Peyer's patch (tissue), 4 donors: ENCODE measurements around the gene PRLH. TPM values are rescaled to one million over a fixed set of nuclear protein-coding genes. Genes with fewer than 3 reads are reported as not detected.

Experiments
- DNase-seq, 3 donors: peaks; one replicate each; pipeline ENCODE4 v3.0.0-alpha.2; 2017 to 2019
- H3K27ac ChIP-seq, 4 donors: fragments of 200-600 bp; sonication (generic); one replicate each; pipeline ENCODE4 v1.5.1; 2016 to 2019
- H3K27me3 ChIP-seq, 2 donors: fragments of 200-600 bp; sonication (generic); one replicate each; pipeline ENCODE4 v1.5.1; 2019
- H3K36me3 ChIP-seq, 3 donors: fragments of 200-600 bp; sonication (generic); one replicate each; pipeline ENCODE4 v1.5.1; 2016 to 2019
- H3K4me1 ChIP-seq, 4 donors: fragments of 200-600 bp; sonication (generic); one replicate each; pipeline ENCODE4 v1.5.1; 2016 to 2019
- H3K4me3 ChIP-seq, 4 donors: fragments of 200-600 bp; sonication (generic); 1 replicate in 3 of 4; 2 replicates in 1 of 4; pipeline ENCODE4 v1.5.1; 2016 to 2019; ENCODE audit warnings: mild to moderate bottlenecking in 1 of 4
- H3K9me3 ChIP-seq, 4 donors: fragments of 200-600 bp; sonication (generic); one replicate each; pipeline ENCODE4 v1.5.1; 2016 to 2019; ENCODE audit warnings: mild to moderate bottlenecking in 1 of 4
- POLR2A ChIP-seq, 2 donors: fragments of 450-650 bp; IDR thresholded peaks; one replicate each; pipeline ENCODE4 v1.5.1; 2017; ENCODE audit warnings: antibody characterized with exemption in 2 of 2, mild to moderate bottlenecking in 2 of 2, moderate library complexity in 2 of 2
- total RNA-seq, 4 donors: library from RNA; depleted of rRNA; stranded (reverse); fragments of >200 nt; gene quantifications; one replicate each; pipeline ENCODE4 v1.1.0, GENCODE V29; 2016
- TF ChIP-seq, protein P1 (sequence below), 6 experiments: fragments of 450-650 bp in 4 of 6; fragments of 200-600 bp in 2 of 6; sonication (generic) in 1 of 6; IDR thresholded peaks; one replicate each; pipeline ENCODE4 v1.5.1; 2017 to 2019; ENCODE audit warnings: antibody characterized with exemption in 6 of 6, mild to moderate bottlenecking in 3 of 6, moderate library complexity in 1 of 6

The PRLH gene
- total RNA-seq, 4 donors from 2014 or later, result not detected

GRCh38 chr2:237547841-237548416 is 18.4 kb upstream of the PRLH start:
- DNase-seq, result no peak
- TF ChIP-seq, protein P1, sequence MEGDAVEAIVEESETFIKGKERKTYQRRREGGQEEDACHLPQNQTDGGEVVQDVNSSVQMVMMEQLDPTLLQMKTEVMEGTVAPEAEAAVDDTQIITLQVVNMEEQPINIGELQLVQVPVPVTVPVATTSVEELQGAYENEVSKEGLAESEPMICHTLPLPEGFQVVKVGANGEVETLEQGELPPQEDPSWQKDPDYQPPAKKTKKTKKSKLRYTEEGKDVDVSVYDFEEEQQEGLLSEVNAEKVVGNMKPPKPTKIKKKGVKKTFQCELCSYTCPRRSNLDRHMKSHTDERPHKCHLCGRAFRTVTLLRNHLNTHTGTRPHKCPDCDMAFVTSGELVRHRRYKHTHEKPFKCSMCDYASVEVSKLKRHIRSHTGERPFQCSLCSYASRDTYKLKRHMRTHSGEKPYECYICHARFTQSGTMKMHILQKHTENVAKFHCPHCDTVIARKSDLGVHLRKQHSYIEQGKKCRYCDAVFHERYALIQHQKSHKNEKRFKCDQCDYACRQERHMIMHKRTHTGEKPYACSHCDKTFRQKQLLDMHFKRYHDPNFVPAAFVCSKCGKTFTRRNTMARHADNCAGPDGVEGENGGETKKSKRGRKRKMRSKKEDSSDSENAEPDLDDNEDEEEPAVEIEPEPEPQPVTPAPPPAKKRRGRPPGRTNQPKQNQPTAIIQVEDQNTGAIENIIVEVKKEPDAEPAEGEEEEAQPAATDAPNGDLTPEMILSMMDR (IDR thresholded peaks at IDR 0.05), result no peak
- TF ChIP-seq POLR2A (IDR thresholded peaks at IDR 0.05), result no peak
- H3K27ac ChIP-seq, result peak overlapping the region in 2 of 4 donors; percentile 56 to 73
- no peaks in the 10 kb centered on the region for H3K36me3 ChIP-seq
- peaks cover 0 to 9% (median 0%) of the 10 kb centered on the region in 4 donors for H3K4me1 ChIP-seq
- no peaks in the 10 kb centered on the region for H3K9me3 ChIP-seq
- H3K27me3 ChIP-seq, result no peaks in the 10 kb centered on the region
- no peak overlapping the region for H3K4me3 ChIP-seq

- Histone ChIP-seq H3K9me3 (no peaks in the 10 kb centered on the region), H3K36me3 (no peaks in the 10 kb centered on the region), H3K4me3 (no peak overlapping the region), H3K27me3 (no peaks in the 10 kb centered on the region), H3K4me1 (peaks cover 0 to 9% (median 0%) of the 10 kb centered on the region in 4 donors), H3K27ac (no peak overlapping the region)
- DNase-seq, result no peak
- no peak for TF ChIP-seq POLR2A (IDR thresholded peaks at IDR 0.05)
- TF ChIP-seq, protein P1 (IDR thresholded peaks at IDR 0.05), result no peak
These were observed 17.2 kb upstream of the PRLH start for GRCh38 chr2:237549216-237549615.

DNA sequence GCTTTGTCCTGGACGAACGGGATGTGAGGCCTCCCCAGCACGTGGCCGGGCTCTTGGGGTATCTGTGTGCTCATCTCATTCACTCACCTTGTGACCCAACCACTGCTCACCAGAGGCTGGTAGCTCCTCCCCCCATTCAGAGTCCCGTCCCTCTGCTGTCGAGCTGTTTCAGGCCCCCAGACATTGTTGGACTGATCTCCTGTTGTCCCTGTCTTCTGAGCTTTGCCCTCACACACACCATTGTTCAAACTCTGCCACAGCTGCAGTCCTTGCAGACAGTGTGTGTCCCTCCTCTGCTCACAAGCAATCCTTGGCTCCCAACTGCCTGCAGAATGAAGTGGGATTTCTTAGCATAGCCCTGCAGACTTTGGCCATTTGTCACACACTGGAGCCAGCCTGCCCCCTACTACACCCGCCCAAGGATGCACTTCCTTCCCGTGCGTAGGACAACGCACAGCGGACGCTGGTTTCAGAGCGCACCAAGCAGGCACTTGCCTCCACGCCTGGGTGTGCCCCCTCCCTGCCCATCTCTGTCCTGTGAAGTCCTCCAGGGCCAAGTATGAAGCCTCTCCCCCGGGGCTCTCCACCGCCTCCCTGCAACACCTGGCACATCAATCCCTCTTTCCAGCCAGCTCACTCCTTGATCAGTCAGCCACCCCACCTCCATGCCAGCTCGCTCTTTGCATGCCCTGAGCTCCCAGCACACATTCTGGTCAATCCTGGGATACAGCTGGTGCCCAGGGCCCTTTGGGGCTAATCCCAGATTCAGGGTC is 16.5 kb upstream of the PRLH start:
- Histone ChIP-seq H3K4me3 (no peak overlapping the region), H3K36me3 (no peaks in the 10 kb centered on the region), H3K4me1 (peaks cover 0 to 9% (median 0%) of the 10 kb centered on the region in 4 donors), H3K27me3 (no peaks in the 10 kb centered on the region), H3K27ac (no peak overlapping the region), H3K9me3 (no peaks in the 10 kb centered on the region)
- DNase-seq, result peak in 1 of 3 donors; percentile 40
- TF ChIP-seq, protein P1 (IDR thresholded peaks at IDR 0.05), result no peak
- no peak for TF ChIP-seq POLR2A (IDR thresholded peaks at IDR 0.05)

DNA sequence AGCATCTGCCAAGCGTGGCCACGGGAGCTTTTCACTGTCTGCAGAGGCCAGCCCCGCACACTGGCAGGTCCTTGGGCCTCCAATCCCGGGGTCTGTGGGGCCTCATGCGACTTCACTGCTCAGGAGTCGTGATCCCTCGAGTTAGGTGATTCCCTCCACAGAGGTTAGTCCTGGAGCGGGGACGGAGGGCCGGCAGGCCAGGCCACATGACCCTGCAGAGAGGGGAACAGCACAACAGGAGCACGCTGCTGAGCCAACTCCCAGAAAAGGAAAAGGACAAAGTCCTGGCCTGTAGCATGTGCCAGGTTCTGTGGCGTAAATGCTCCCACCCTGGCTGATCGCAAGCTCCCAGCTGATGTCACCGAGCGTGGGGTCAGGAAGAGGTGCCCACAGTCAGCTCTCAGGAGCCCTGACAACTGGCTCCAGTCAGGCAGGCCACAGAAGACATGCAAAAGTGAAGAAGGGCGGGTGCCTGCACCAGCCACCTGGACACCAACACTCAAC is 15.3 kb upstream of the PRLH start:
- TF ChIP-seq, protein P1 (IDR thresholded peaks at IDR 0.05), result no peak
- no peak for TF ChIP-seq POLR2A (IDR thresholded peaks at IDR 0.05)
- no peaks in the 10 kb centered on the region for H3K36me3 ChIP-seq
- no peak for DNase-seq
- H3K9me3 ChIP-seq, result peaks cover 0 to 8% (median 0%) of the 10 kb centered on the region in 4 donors
- no peaks in the 10 kb centered on the region for H3K27me3 ChIP-seq
- peaks cover 0 to 9% (median 0%) of the 10 kb centered on the region in 4 donors for H3K4me1 ChIP-seq
- no peak overlapping the region for H3K4me3 ChIP-seq
- H3K27ac ChIP-seq, result no peak overlapping the region

DNA sequence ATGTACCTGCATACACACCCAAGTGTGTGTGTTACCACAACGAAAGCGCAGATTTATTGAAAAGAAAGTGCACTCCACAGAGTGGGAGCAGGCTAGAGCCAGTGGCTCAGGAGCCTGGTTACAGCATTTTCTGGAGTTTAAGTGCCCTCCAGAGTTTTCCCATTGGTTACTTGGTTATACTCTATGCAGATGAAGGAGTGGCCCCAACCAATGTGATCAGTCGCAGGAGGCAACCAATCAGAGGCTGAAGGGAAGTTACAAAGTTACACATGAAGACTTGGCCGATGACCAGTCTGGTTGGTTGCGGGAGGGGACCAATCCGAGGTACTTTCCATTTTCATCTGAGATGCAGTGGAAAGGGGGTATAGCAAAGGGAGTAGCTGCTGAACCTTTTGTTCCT is 13.5 kb upstream of the PRLH start:
- no peak for DNase-seq
- Histone ChIP-seq H3K27me3 (no peaks in the 10 kb centered on the region), H3K4me3 (no peak overlapping the region), H3K27ac (no peak overlapping the region), H3K4me1 (peaks cover 0 to 6% (median 0%) of the 10 kb centered on the region in 4 donors), H3K36me3 (no peaks in the 10 kb centered on the region), H3K9me3 (peaks cover 0 to 8% (median 0%) of the 10 kb centered on the region in 4 donors)
- TF ChIP-seq POLR2A (IDR thresholded peaks at IDR 0.05), result no peak
- TF ChIP-seq, protein P1 (IDR thresholded peaks at IDR 0.05), result no peak
